ENCODE data around the gene GREM2.

GRCh38 chr1:240616018-240616417 lies 4.1 kb upstream of the GREM2 start:
- TF ChIP-seq EZH2 (IDR thresholded peaks at IDR 0.05; ENCODE audit: borderline replicate concordance, low read depth, low read length, poor library complexity, severe bottlenecking) (no peak), CTCF (conservative IDR thresholded peaks at IDR 0.05; ENCODE audit: low read depth, low read length) (no peak)
